NB4 (cell line): Measurements from ENCODE around the gene ATP1A4.
A peak's percentile ranks its signal among the peaks of the same experiment; 100 is the strongest.

Experiments
- DNase-seq: peaks from one replicate; pipeline ENCODE4 v3.0.0; 2010; ENCODE audit warnings: low read depth
- H3K4me3 ChIP-seq: one replicate; pipeline ENCODE4 v1.5.1; 2011; ENCODE audit warnings: mild to moderate bottlenecking, low read depth, low read length, moderate library complexity
- MYC ChIP-seq: IDR thresholded peaks from 2 replicates; pipeline ENCODE4 v1.6.1; 2011; ENCODE audit warnings: low read depth, low read length
- POLR2A ChIP-seq: IDR thresholded peaks from 2 replicates; pipeline ENCODE4 v1.6.1; 2011; ENCODE audit warnings: mild to moderate bottlenecking; ENCODE audit not compliant: insufficient read length; ENCODE audit errors: extremely low read depth
- TF ChIP-seq, protein P1 (sequence below): IDR thresholded peaks from one replicate; pipeline ENCODE4 v1.5.1; 2012; ENCODE audit warnings: low read depth, low read length
- TF ChIP-seq, protein P2 (sequence below): IDR thresholded peaks from 2 replicates; pipeline ENCODE4 v1.6.1; 2011; ENCODE audit warnings: low read depth, low read length

The ATP1A4 gene

DNA sequence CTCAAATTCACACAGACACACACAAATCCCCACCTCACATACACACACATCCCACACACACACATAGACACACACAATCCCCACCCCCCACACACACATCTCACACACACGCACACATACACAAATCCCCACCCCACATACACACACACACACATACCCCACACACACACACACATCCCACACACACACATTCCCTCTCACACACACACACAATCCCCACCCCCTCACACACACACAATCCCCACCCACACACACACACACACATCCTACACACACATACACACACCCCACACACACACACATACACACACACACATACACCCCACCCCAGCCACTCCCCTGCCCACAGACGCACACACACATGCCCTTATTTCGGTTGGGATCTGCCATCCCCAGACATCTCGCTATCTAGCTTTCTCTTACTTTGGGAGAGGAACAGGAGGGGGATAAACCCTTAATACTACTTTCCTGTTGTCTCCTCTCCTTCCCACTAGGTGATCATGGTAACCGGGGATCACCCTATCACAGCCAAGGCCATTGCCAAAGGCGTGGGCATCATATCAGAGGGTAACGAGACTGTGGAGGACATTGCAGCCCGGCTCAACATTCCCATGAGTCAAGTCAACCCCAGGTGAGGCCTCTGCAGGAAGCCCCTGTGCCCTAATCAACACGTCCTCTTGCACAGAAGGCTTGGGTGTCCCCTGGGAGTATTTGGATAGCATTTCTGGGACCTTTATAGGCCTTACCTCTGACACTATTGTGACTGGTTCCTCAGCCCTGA lies 17.2 kb upstream of the ATP1A4 start:
- TF ChIP-seq, protein P1, sequence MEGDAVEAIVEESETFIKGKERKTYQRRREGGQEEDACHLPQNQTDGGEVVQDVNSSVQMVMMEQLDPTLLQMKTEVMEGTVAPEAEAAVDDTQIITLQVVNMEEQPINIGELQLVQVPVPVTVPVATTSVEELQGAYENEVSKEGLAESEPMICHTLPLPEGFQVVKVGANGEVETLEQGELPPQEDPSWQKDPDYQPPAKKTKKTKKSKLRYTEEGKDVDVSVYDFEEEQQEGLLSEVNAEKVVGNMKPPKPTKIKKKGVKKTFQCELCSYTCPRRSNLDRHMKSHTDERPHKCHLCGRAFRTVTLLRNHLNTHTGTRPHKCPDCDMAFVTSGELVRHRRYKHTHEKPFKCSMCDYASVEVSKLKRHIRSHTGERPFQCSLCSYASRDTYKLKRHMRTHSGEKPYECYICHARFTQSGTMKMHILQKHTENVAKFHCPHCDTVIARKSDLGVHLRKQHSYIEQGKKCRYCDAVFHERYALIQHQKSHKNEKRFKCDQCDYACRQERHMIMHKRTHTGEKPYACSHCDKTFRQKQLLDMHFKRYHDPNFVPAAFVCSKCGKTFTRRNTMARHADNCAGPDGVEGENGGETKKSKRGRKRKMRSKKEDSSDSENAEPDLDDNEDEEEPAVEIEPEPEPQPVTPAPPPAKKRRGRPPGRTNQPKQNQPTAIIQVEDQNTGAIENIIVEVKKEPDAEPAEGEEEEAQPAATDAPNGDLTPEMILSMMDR: no peak
- no peak for TF ChIP-seq POLR2A
- no peak for TF ChIP-seq MYC
- TF ChIP-seq, protein P2, sequence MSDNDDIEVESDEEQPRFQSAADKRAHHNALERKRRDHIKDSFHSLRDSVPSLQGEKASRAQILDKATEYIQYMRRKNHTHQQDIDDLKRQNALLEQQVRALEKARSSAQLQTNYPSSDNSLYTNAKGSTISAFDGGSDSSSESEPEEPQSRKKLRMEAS: no peak
- no peak overlapping the region for H3K4me3 ChIP-seq
- peak; percentile 65 for DNase-seq

DNA sequence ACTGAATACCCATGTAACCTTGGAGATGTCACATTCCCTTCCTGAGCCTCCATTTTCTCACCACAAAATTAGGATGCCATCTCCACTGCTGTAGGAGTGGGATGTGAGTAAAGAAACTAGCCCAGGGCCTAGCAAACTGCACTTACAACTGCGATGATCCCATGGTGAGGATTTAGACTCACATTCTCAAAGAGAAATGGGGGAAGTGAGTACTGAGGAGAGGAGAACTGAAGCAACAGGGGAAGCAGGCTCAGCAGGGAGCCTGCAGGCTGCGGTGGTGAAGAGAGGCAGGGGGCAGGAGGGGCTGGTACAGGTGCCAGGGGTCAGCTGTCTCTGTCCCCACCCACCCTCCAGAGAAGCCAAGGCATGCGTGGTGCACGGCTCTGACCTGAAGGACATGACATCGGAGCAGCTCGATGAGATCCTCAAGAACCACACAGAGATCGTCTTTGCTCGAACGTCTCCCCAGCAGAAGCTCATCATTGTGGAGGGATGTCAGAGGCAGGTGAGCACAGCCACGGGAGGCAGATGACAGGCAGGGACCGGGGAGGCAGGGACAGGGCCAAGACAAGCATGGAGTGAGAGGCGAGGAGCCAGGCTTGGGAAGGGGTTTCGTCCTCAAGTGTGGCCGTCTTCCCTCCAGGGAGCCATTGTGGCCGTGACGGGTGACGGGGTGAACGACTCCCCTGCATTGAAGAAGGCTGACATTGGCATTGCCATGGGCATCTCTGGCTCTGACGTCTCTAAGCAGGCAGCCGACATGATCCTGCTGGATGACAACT lies 16.4 kb upstream of the ATP1A4 start:
- DNase-seq: peak; percentile 82
- H3K4me3 ChIP-seq: no peak overlapping the region
- TF ChIP-seq, protein P2: no peak
- TF ChIP-seq MYC: no peak
- TF ChIP-seq, protein P1: no peak
- no peak for TF ChIP-seq POLR2A

DNA sequence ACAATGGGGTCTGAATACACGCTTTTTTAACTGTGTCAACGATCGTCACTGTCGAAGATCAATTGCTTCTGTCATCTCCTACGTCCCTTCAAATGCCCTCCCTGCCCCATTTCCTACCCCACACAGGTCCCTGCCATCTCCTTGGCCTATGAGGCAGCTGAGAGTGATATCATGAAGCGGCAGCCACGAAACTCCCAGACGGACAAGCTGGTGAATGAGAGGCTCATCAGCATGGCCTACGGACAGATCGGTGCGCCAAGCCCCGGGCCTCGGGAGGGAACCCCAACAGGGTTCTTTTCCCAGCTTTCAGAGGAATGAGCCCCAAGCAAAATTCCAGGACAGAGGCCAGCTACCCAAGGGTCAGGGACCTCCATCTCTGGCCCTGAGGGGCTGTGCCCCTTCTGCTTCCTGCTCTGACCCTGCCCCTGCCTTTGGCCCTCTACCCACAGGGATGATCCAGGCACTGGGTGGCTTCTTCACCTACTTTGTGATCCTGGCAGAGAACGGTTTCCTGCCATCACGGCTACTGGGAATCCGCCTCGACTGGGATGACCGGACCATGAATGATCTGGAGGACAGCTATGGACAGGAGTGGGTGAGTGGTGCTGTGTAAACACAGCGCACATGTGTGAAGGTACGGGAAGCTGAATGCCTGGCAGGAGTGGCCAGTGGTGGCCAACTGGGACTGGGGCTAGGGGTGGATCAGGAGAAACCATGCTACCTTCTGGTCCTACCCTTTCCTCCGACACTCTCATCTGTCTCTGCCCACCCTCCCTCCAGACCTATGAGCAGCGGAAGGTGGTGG lies 15.1 kb upstream of the ATP1A4 start:
- TF ChIP-seq, protein P1: no peak
- TF ChIP-seq, protein P2: no peak
- TF ChIP-seq MYC: no peak
- no peak for TF ChIP-seq POLR2A
- DNase-seq: no peak
- H3K4me3 ChIP-seq: no peak overlapping the region

DNA sequence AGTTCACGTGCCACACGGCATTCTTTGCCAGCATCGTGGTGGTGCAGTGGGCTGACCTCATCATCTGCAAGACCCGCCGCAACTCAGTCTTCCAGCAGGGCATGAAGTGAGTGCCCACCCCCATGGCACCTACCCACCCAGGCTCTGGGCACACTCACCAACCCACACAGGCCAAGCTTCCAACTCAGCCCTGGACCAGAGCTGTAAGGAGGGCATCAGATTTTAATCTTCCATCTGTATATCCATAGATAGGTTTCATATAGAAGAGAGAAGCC lies 14.5 kb upstream of the ATP1A4 start:
- no peak overlapping the region for H3K4me3 ChIP-seq
- TF ChIP-seq, protein P2: no peak
- TF ChIP-seq, protein P1: no peak
- no peak for TF ChIP-seq MYC
- no peak for TF ChIP-seq POLR2A
- DNase-seq: no peak

GRCh38 chr1:160137216-160137862 lies 14.1 kb upstream of the ATP1A4 start:
- H3K4me3 ChIP-seq: no peak overlapping the region
- TF ChIP-seq MYC: no peak
- TF ChIP-seq, protein P2: no peak
- DNase-seq: no peak
